T1000 (cell line): ENCODE measurements around the gene MYO3B.
"Not testable (repeated sequence)": the region's sequence is repeated elsewhere in the genome, so short reads cannot be mapped to it uniquely, and the experiment has no call there.

Experiments
- DNase-seq: peaks from one replicate; lab custom pipeline; 2025; ENCODE audit warnings: mixed read lengths; lab: John Stamatoyannopoulos, UW

The MYO3B gene

GRCh38 chr2:170468557-170468956 lies 290.6 kb downstream of the MYO3B start:
- DNase-seq = no peak

- not testable (repeated sequence) for DNase-seq
Observed at GRCh38 chr2:170472498-170472897, 294.6 kb downstream of the MYO3B start.

GRCh38 chr2:170475878-170476277 lies 297.9 kb downstream of the MYO3B start:
- no peak for DNase-seq

- DNase-seq = no peak
Observed at GRCh38 chr2:170477630-170478029, 299.7 kb downstream of the MYO3B start.

GRCh38 chr2:170481201-170481600 lies 303.3 kb downstream of the MYO3B start:
- DNase-seq = no peak

GRCh38 chr2:170484552-170484951 lies 306.6 kb downstream of the MYO3B start:
- no peak for DNase-seq

GRCh38 chr2:170485254-170486026 lies 307.5 kb downstream of the MYO3B start:
- no peak for DNase-seq

GRCh38 chr2:170486730-170487129 lies 308.8 kb downstream of the MYO3B start:
- DNase-seq = no peak

GRCh38 chr2:170488807-170489206 lies 310.9 kb downstream of the MYO3B start:
- DNase-seq = no peak

- no peak for DNase-seq
Observed at GRCh38 chr2:170492010-170492409, 314.1 kb downstream of the MYO3B start.

GRCh38 chr2:170493426-170494097 lies 315.6 kb downstream of the MYO3B start:
- peak; percentile 57 for DNase-seq

- no peak for DNase-seq
Observed at GRCh38 chr2:170495896-170496295, 317.9 kb downstream of the MYO3B start.

- no peak for DNase-seq
Observed at GRCh38 chr2:170498619-170499018, 320.7 kb downstream of the MYO3B start.

GRCh38 chr2:170500104-170500503 lies 322.2 kb downstream of the MYO3B start:
- DNase-seq = no peak

GRCh38 chr2:170500770-170501169 lies 322.8 kb downstream of the MYO3B start:
- DNase-seq = no peak

GRCh38 chr2:170501421-170502043 lies 323.6 kb downstream of the MYO3B start:
- DNase-seq = no peak

GRCh38 chr2:170502361-170503130 lies 324.6 kb downstream of the MYO3B start:
- DNase-seq = no peak

GRCh38 chr2:170503563-170503962 lies 325.6 kb downstream of the MYO3B start:
- DNase-seq = no peak

- no peak for DNase-seq
Observed at GRCh38 chr2:170503971-170504809, 326.2 kb downstream of the MYO3B start.

- DNase-seq = no peak
Observed at GRCh38 chr2:170504810-170505145, 326.8 kb downstream of the MYO3B start.

- DNase-seq = no peak
Observed at GRCh38 chr2:170505631-170506275, 327.8 kb downstream of the MYO3B start.
